Large intestine (tissue), 3 donors: Measurements from ENCODE around the gene CARMIL1. TPM values are rescaled to one million over a fixed set of nuclear protein-coding genes. Genes with fewer than 3 reads are reported as not detected.

Experiments
- DNase-seq, 2 donors: peaks; one replicate each; pipeline versions ENCODE4 v3.0.0 to v3.0.0-alpha.2; 2013
- H3K27ac ChIP-seq: one replicate; pipeline ENCODE4 v1.5.1; 2013; ENCODE audit warnings: low read length
- H3K27me3 ChIP-seq: 2 replicates; pipeline ENCODE4 v1.6.1; 2013; ENCODE audit warnings: low read length; ENCODE audit not compliant: control insufficient read depth, insufficient read depth
- H3K36me3 ChIP-seq: 2 replicates; pipeline ENCODE4 v1.6.1; 2013; ENCODE audit warnings: low read length; ENCODE audit not compliant: control insufficient read depth, insufficient read depth
- H3K4me1 ChIP-seq: one replicate; pipeline ENCODE4 v1.6.1; 2013; ENCODE audit warnings: low read length; ENCODE audit not compliant: control insufficient read depth, insufficient read depth
- H3K4me3 ChIP-seq: one replicate; pipeline ENCODE4 v1.5.1; 2013; ENCODE audit warnings: low read length
- H3K9me3 ChIP-seq: one replicate; pipeline ENCODE4 v1.6.1; 2013; ENCODE audit warnings: mild to moderate bottlenecking, low read depth, low read length, moderate library complexity; ENCODE audit not compliant: control insufficient read depth
- WGBS: methylation state at CpG from one replicate; pipeline ENCODE4 v1.1.5; 2013; ENCODE audit warnings: low lambda C conversion rate; ENCODE audit not compliant: insufficient coverage; 5-methylcytosine and 5-hydroxymethylcytosine counted together
- polyA plus RNA-seq: library from polyadenylated mRNA; unstranded; fragments of 120-200 nt; gene quantifications from one replicate; pipeline ENCODE4 v1.2.1, GENCODE V29; 2013

CARMIL1 gene
- polyA plus RNA-seq, 1 donor: 32.2 TPM

DNA sequence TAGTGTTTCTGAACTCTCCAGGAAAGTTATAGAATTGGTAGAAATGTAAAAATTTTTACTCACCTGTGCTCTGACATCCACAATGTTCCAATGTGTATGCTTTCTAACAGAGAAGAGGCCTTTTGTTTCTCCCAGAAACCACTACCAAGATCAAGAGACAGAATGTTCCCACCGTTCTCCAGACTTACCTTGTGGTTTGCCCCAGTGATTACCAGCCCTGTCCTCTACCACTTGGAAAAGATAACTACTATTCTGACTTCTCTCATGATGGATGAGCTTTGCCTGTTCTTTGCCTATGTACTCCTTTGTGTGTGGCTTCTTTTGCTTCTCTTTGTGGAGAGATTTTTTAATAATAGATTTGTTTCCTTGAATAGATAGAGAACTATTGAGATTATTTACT, 199.8 kb downstream of the CARMIL1 start:
- no CpG with 5 or more reads among the region's 1 CpG for WGBS
- peaks cover 4% of the 10 kb centered on the region for H3K36me3 ChIP-seq
- DNase-seq: no peak
- H3K27me3 ChIP-seq: no peaks in the 10 kb centered on the region
- H3K9me3 ChIP-seq: no peaks in the 10 kb centered on the region
- no peak overlapping the region for H3K4me3 ChIP-seq
- no peaks in the 10 kb centered on the region for H3K4me1 ChIP-seq
- H3K27ac ChIP-seq: no peak overlapping the region

DNA sequence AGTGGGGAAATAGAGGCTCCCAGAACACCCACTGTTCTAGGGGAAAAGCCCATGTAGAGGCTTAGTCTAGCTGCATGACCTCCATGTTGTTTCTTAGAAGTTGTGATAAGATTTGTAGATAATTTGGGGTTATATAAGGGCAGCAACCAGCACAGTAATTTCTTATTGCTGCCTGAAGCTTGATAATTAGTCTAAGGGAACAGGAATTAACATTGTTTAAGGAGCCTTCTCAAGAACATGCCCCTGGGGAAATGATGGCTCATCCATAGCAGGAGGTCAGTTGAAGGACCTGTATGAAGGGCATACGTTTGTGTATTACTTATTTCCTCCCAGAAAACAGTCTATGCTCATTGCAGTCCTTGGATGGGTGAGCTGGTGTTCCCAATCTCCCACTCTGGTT, 202.1 kb downstream of the CARMIL1 start:
- peaks cover 4% of the 10 kb centered on the region for H3K36me3 ChIP-seq
- no peaks in the 10 kb centered on the region for H3K9me3 ChIP-seq
- no peaks in the 10 kb centered on the region for H3K4me1 ChIP-seq
- DNase-seq: no peak
- no peak overlapping the region for H3K4me3 ChIP-seq
- no peak overlapping the region for H3K27ac ChIP-seq
- WGBS: 60% methylated on average over 1 of the region's 1 CpG
- H3K27me3 ChIP-seq: no peaks in the 10 kb centered on the region

GRCh38 chr6:25482996-25483395, 203.8 kb downstream of the CARMIL1 start:
- DNase-seq: no peak
- Histone ChIP-seq H3K27me3 (no peaks in the 10 kb centered on the region), H3K4me3 (no peak overlapping the region), H3K4me1 (no peaks in the 10 kb centered on the region), H3K36me3 (peaks cover 4% of the 10 kb centered on the region), H3K27ac (no peak overlapping the region), H3K9me3 (no peaks in the 10 kb centered on the region)
- no CpG with 5 or more reads among the region's 1 CpG for WGBS

- H3K36me3 ChIP-seq: peaks cover 10% of the 10 kb centered on the region
- H3K27ac ChIP-seq: no peak overlapping the region
- H3K4me1 ChIP-seq: no peaks in the 10 kb centered on the region
- no peak for DNase-seq
- no peaks in the 10 kb centered on the region for H3K27me3 ChIP-seq
- no peak overlapping the region for H3K4me3 ChIP-seq
- 100% methylated on average over 1 of the region's 5 CpGs for WGBS
- no peaks in the 10 kb centered on the region for H3K9me3 ChIP-seq
Measured at GRCh38 chr6:25483943-25484342, 204.8 kb downstream of the CARMIL1 start.

GRCh38 chr6:25484900-25485299, 205.7 kb downstream of the CARMIL1 start:
- no peak for DNase-seq
- no peaks in the 10 kb centered on the region for H3K27me3 ChIP-seq
- H3K4me3 ChIP-seq: no peak overlapping the region
- no peaks in the 10 kb centered on the region for H3K9me3 ChIP-seq
- H3K27ac ChIP-seq: no peak overlapping the region
- H3K36me3 ChIP-seq: peaks cover 8% of the 10 kb centered on the region
- peaks cover 2% of the 10 kb centered on the region for H3K4me1 ChIP-seq
- no CpG with 5 or more reads among the region's 4 CpGs for WGBS

DNA sequence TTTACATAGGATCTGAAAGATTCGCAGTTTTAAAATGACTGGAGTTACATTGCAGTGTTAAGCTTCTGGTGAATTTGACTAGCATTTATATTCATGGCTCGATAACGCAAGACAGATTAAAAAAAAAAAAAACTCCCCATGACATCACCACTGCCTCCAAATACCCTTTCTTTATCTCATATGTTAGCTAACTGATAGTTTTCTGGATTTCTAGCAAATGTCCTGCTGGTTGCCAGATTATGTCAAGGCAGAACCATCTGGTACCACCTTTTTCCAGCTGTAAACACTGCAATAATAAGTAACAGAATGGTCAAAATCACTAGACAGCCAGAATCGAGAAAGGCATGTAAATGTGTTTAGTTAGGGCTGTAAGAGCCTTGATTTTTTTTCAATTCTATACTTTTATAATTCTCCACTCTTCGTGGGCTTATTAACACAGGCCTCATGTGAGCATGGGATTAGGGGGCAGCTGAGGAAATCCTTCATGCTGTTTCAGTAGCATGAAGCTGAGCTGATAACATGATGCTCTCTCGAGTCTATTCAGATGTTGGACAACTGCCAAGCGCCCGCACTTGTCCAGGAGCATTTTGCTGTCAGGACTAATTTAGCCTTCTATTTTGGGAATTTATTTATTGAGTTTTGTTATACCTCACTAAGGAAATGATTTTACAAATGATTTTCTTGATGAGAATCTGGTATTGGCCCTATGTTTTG, 206.8 kb downstream of the CARMIL1 start:
- Histone ChIP-seq H3K9me3 (no peaks in the 10 kb centered on the region), H3K4me1 (peaks cover 6% of the 10 kb centered on the region), H3K27me3 (no peaks in the 10 kb centered on the region), H3K27ac (no peak overlapping the region), H3K4me3 (no peak overlapping the region), H3K36me3 (peaks cover 8% of the 10 kb centered on the region)
- 100% methylated on average over 1 of the region's 8 CpGs for WGBS
- peak in 1 of 2 donors; percentile 9 for DNase-seq

- Histone ChIP-seq H3K27me3 (no peaks in the 10 kb centered on the region), H3K27ac (no peak overlapping the region), H3K36me3 (peaks cover 8% of the 10 kb centered on the region), H3K4me1 (peaks cover 6% of the 10 kb centered on the region), H3K4me3 (no peak overlapping the region), H3K9me3 (no peaks in the 10 kb centered on the region)
- 36% methylated on average over 2 of the region's 3 CpGs for WGBS
- no peak for DNase-seq
Measured at GRCh38 chr6:25486550-25486949, 207.4 kb downstream of the CARMIL1 start.

DNA sequence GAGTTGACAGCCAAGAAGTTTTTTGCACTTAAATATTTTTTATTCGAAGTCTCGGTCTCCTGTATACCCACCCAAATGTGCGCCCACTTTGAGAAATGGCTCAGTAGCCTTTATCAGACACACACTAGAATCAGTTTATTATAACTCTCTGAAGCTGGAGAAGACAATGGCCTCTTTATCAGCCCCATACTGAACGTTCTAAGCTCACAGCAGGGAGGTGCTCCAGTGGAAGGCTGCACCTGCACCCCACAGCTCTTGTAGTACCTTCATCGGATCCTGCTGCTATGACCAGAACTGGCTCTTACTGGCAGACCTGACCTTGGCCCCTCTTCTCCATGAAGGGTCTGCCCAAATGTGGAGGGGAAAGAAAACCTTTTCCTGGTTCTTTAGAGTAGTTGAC, 207.8 kb downstream of the CARMIL1 start:
- H3K4me3 ChIP-seq: no peak overlapping the region
- H3K4me1 ChIP-seq: peaks cover 6% of the 10 kb centered on the region
- no peak overlapping the region for H3K27ac ChIP-seq
- H3K27me3 ChIP-seq: no peaks in the 10 kb centered on the region
- no peak for DNase-seq
- WGBS: 83% methylated on average over 2 of the region's 5 CpGs
- no peaks in the 10 kb centered on the region for H3K9me3 ChIP-seq
- peaks cover 8% of the 10 kb centered on the region for H3K36me3 ChIP-seq

DNA sequence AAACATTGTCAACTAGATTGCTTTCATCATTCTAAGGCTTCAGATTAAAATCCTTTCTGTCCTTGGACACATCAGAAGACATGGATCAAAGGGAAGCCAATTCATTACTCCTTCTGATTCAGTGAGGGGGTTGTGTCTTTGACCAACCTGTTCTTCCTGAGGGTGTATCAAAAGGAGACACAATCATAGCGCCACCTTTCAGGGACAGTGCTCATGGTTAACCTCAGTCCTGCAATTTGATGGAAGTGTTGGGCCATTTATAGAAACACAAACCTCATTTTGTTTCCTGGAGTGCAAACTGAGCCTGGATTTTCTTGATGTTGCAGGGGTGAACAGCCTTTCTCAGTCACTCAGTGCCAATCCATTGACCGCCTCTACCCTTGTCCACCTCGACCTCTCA, 209.0 kb downstream of the CARMIL1 start:
- Histone ChIP-seq H3K27ac (no peak overlapping the region), H3K27me3 (no peaks in the 10 kb centered on the region), H3K36me3 (peaks cover 6% of the 10 kb centered on the region), H3K4me3 (no peak overlapping the region), H3K4me1 (peaks cover 6% of the 10 kb centered on the region), H3K9me3 (no peaks in the 10 kb centered on the region)
- WGBS: 100% methylated on average over 2 of the region's 3 CpGs
- DNase-seq: no peak

DNA sequence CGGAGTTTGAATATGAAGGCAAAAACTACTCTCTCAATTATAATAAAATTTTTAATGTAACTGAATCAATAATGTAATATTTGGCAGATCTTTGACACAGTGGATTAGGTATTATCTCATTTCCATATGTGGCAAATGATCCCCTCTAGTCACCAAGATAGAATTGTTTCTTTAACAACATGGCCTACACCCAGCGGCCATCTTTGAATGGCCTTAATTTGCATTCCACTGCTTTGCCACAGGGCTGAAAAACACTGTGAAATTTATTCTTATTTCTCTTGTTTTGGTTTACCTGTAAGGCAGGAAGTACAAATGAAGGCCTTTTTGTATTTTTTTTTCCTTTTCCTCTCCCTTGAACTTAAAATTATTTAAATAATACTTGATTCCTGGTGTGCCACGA, 210.2 kb downstream of the CARMIL1 start:
- H3K27me3 ChIP-seq: no peaks in the 10 kb centered on the region
- H3K4me3 ChIP-seq: no peak overlapping the region
- H3K9me3 ChIP-seq: no peaks in the 10 kb centered on the region
- 89% methylated on average over 2 of the region's 3 CpGs for WGBS
- H3K4me1 ChIP-seq: peaks cover 6% of the 10 kb centered on the region
- H3K27ac ChIP-seq: no peak overlapping the region
- peaks cover 11% of the 10 kb centered on the region for H3K36me3 ChIP-seq
- no peak for DNase-seq
